Measurements from ENCODE around the gene GPC2. TPM values are rescaled to one million over a fixed set of nuclear protein-coding genes. Genes with fewer than 3 reads are reported as not detected.
A peak's percentile ranks its signal among the peaks of the same experiment; 100 is the strongest.

GPC2 gene
- total RNA-seq, 4 donors from 2014 or later = 0.57 to 1.4 (median 0.83) TPM; not detected in 1

GRCh38 chr7:100163006-100163531, 14.1 kb downstream of the GPC2 start:
- Histone ChIP-seq H3K27ac (peak overlapping the region; percentile 1 to 79 (median 52)), H3K27me3 (peaks cover 0 to 3% (median 0%) of the 10 kb centered on the region in 4 donors), H3K9me3 (no peaks in the 10 kb centered on the region), H3K36me3 (no peaks in the 10 kb centered on the region), H3K4me3 (no peak overlapping the region), H3K4me1 (peaks cover 10 to 53% (median 25%) of the 10 kb centered on the region in 3 donors)
- intact Hi-C loops (cut with DNase I) = no loop called here
- WGBS, 2 donors = 17 to 33% methylated on average over 4 of the region's 6 CpGs
- DNase-seq = no peak
- no peak for TF ChIP-seq POLR2A (IDR thresholded peaks at IDR 0.05)
- TF ChIP-seq, protein P1, sequence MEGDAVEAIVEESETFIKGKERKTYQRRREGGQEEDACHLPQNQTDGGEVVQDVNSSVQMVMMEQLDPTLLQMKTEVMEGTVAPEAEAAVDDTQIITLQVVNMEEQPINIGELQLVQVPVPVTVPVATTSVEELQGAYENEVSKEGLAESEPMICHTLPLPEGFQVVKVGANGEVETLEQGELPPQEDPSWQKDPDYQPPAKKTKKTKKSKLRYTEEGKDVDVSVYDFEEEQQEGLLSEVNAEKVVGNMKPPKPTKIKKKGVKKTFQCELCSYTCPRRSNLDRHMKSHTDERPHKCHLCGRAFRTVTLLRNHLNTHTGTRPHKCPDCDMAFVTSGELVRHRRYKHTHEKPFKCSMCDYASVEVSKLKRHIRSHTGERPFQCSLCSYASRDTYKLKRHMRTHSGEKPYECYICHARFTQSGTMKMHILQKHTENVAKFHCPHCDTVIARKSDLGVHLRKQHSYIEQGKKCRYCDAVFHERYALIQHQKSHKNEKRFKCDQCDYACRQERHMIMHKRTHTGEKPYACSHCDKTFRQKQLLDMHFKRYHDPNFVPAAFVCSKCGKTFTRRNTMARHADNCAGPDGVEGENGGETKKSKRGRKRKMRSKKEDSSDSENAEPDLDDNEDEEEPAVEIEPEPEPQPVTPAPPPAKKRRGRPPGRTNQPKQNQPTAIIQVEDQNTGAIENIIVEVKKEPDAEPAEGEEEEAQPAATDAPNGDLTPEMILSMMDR (IDR thresholded peaks at IDR 0.05) = no peak

- Histone ChIP-seq H3K9me3 (no peaks in the 10 kb centered on the region), H3K4me1 (peaks cover 15 to 56% (median 36%) of the 10 kb centered on the region in 3 donors), H3K27me3 (peaks cover 0 to 3% (median 0%) of the 10 kb centered on the region in 4 donors), H3K27ac (no peak overlapping the region), H3K4me3 (no peak overlapping the region), H3K36me3 (peaks cover 10 to 21% (median 13%) of the 10 kb centered on the region in 3 donors)
- intact Hi-C loops (cut with DNase I) = no loop called here
- WGBS, 2 donors = 80 to 95% methylated on average over 1 to 13 of the region's 18 CpGs
- DNase-seq = no peak
- TF ChIP-seq, protein P1 (IDR thresholded peaks at IDR 0.05) = no peak
- no peak for TF ChIP-seq POLR2A (IDR thresholded peaks at IDR 0.05)
Observed at GRCh38 chr7:100160067-100160466, 17.1 kb downstream of the GPC2 start.

- H3K4me3 ChIP-seq = peak overlapping the region; percentile 51 to 98 (median 93)
- 46 to 55% methylated on average over 7 of the region's 7 CpGs for WGBS, 2 donors
Observed at GRCh38 chr7:100159099-100159623, 18.0 kb downstream of the GPC2 start.

GRCh38 chr7:100158229-100159098, 18.7 kb downstream of the GPC2 start, which contains the start of gene TRAPPC14:
TSS of gene TRAPPC14 (minus strand) at chr7:100158723. CDS start at chr7:100158499, 224 bp downstream.
- H3K9me3 ChIP-seq = no peaks in the 10 kb centered on the region
- peak; percentile 44 for DNase-seq
- intact Hi-C loops (cut with DNase I) = no loop called here
- peaks cover 0 to 3% (median 0%) of the 10 kb centered on the region in 4 donors for H3K27me3 ChIP-seq
- H3K4me1 ChIP-seq = peaks cover 15 to 66% (median 34%) of the 10 kb centered on the region in 3 donors
- 0 to 1% methylated on average over 11 to 27 of the region's 87 CpGs for WGBS, 2 donors
- H3K4me3 ChIP-seq = peak within 1 kb of the TSS; percentile 51 to 98 (median 93)
- peaks cover 14 to 37% (median 22%) of the 10 kb centered on the region in 3 donors for H3K36me3 ChIP-seq
- peak within 1 kb of the TSS; percentile 82 to 93 (median 90) for H3K27ac ChIP-seq
- TF ChIP-seq, protein P1 (IDR thresholded peaks at IDR 0.05) = no peak
- TF ChIP-seq POLR2A (IDR thresholded peaks at IDR 0.05) = peak in 2 of 4 donors; percentile 45 to 60

More at GRCh38 chr7:100159099-100159623, 18.0 kb downstream of the GPC2 start:
- Histone ChIP-seq H3K27ac (peak overlapping the region; percentile 82 to 93 (median 90)), H3K4me1 (peaks cover 15 to 65% (median 36%) of the 10 kb centered on the region in 3 donors), H3K27me3 (peaks cover 0 to 3% (median 0%) of the 10 kb centered on the region in 4 donors), H3K36me3 (peaks cover 14 to 30% (median 18%) of the 10 kb centered on the region in 3 donors), H3K9me3 (no peaks in the 10 kb centered on the region)
- no peak for TF ChIP-seq POLR2A (IDR thresholded peaks at IDR 0.05)
- TF ChIP-seq, protein P1 (IDR thresholded peaks at IDR 0.05) = no peak
- intact Hi-C loops (cut with DNase I) = no loop called here
- DNase-seq = no peak
